ENCODE results near the gene EDARADD. TPM values are rescaled to one million over a fixed set of nuclear protein-coding genes. Genes with fewer than 3 reads are reported as not detected.
"Not testable (repeated sequence)": the region's sequence is repeated elsewhere in the genome, so short reads cannot be mapped to it uniquely, and the experiment has no call there.

Gene EDARADD
- total and polyA plus RNA-seq, 8 donors = 0.73 to 7.5 (median 4.5) TPM

GRCh38 chr1:236361909-236362590, 32.0 kb upstream of the EDARADD start:
- H3K9me3 ChIP-seq = peaks cover 0 to 4% of the 10 kb centered on the region in 2 donors
- H3K36me3 ChIP-seq = no peaks in the 10 kb centered on the region
- intact Hi-C loops (cut with DNase I) = no loop called here
- no peaks in the 10 kb centered on the region for H3K4me1 ChIP-seq
- H3K27me3 ChIP-seq = no peaks in the 10 kb centered on the region
- ATAC-seq (no peak), DNase-seq (no peak)
- H3K27ac ChIP-seq = no peak overlapping the region
- TF ChIP-seq CTCF (IDR thresholded peaks at IDR 0.05) = no peak
- no peak overlapping the region for H3K4me3 ChIP-seq

- ATAC-seq (no peak), DNase-seq (no peak)
- intact Hi-C loops (cut with DNase I) = no loop called here
- no peaks in the 10 kb centered on the region for H3K36me3 ChIP-seq
- H3K27ac ChIP-seq = no peak overlapping the region
- H3K9me3 ChIP-seq = peaks cover 0 to under 1% of the 10 kb centered on the region in 2 donors
- H3K4me3 ChIP-seq = no peak overlapping the region
- TF ChIP-seq CTCF (IDR thresholded peaks at IDR 0.05) = no peak
- H3K4me1 ChIP-seq = no peaks in the 10 kb centered on the region
- no peaks in the 10 kb centered on the region for H3K27me3 ChIP-seq
Observed at GRCh38 chr1:236363237-236363636, 30.8 kb upstream of the EDARADD start.

- Histone ChIP-seq H3K27ac (no peak overlapping the region), H3K4me1 (no peaks in the 10 kb centered on the region), H3K4me3 (no peak overlapping the region), H3K36me3 (no peaks in the 10 kb centered on the region), H3K27me3 (no peaks in the 10 kb centered on the region), H3K9me3 (no peaks in the 10 kb centered on the region)
- TF ChIP-seq CTCF (IDR thresholded peaks at IDR 0.05) = no peak
- ATAC-seq (no peak), DNase-seq (no peak)
- intact Hi-C loops (cut with DNase I) = no loop called here
Observed at GRCh38 chr1:236365999-236366570, 28.0 kb upstream of the EDARADD start.

- DNase-seq; H3K27ac ChIP-seq; H3K4me1 ChIP-seq; H3K9me3 ChIP-seq; H3K36me3 ChIP-seq; H3K4me3 ChIP-seq; H3K27me3 ChIP-seq; intact Hi-C loops (cut with DNase I); ATAC-seq: not testable (repeated sequence)
Observed at GRCh38 chr1:236366681-236367080, 27.4 kb upstream of the EDARADD start.

GRCh38 chr1:236370420-236370819, 23.7 kb upstream of the EDARADD start:
- Histone ChIP-seq H3K4me3 (no peak overlapping the region), H3K27me3 (no peaks in the 10 kb centered on the region), H3K27ac (no peak overlapping the region), H3K36me3 (no peaks in the 10 kb centered on the region), H3K9me3 (no peaks in the 10 kb centered on the region), H3K4me1 (no peaks in the 10 kb centered on the region)
- ATAC-seq (no peak), DNase-seq (no peak)
- intact Hi-C loops (cut with DNase I) = no loop called here
- no peak for TF ChIP-seq CTCF (IDR thresholded peaks at IDR 0.05)

- intact Hi-C loops (cut with DNase I) = no loop called here
- Histone ChIP-seq H3K36me3 (no peaks in the 10 kb centered on the region), H3K4me1 (no peaks in the 10 kb centered on the region), H3K9me3 (no peaks in the 10 kb centered on the region), H3K27ac (no peak overlapping the region), H3K27me3 (no peaks in the 10 kb centered on the region), H3K4me3 (no peak overlapping the region)
- TF ChIP-seq CTCF (IDR thresholded peaks at IDR 0.05) = no peak
- DNase-seq (no peak), ATAC-seq (no peak)
Observed at GRCh38 chr1:236371083-236371482, 23.0 kb upstream of the EDARADD start.

Measured in left lung (tissue), 10 donors.